ENCODE data around the gene PNMA8B. TPM values are rescaled to one million over a fixed set of nuclear protein-coding genes. Genes with fewer than 3 reads are reported as not detected.
A peak's percentile ranks its signal among the peaks of the same experiment; 100 is the strongest.

PNMA8B gene
- 0.63 and 0.92 TPM in 2 replicates for polyA plus RNA-seq (2012; rRNA removed)
- 0.39 and 0.66 TPM in 2 replicates for polyA plus RNA-seq (2012; cell fraction: cytosol; rRNA removed)
- 0.66 and 0.74 TPM in 2 replicates for polyA plus RNA-seq (2012; cell fraction: nucleus; rRNA removed)

GRCh38 chr19:46495786-46496099 is at the start of gene PNMA8B:
PNMA8B (minus strand) TSS chr19:46495867; CDS start chr19:46495465, 402 bp downstream.
- H3K4me3 ChIP-seq (ENCODE audit: low read depth in 2 of 2, low read length in 1 of 2): peak within 1 kb of the TSS; percentile 57 to 59
- H2AFZ ChIP-seq (ENCODE audit: low read depth): peak within 1 kb of the TSS; percentile 54; the same call in 1 of the 2 replicates

More at GRCh38 chr19:46495786-46496099, at the start of gene PNMA8B:
- Histone ChIP-seq H3K79me2 (ENCODE audit: insufficient read depth) (no peaks in the 10 kb centered on the region), H3K9me2 (no peaks in the 10 kb centered on the region), H3K36me3 (replicated peaks in 1 of 2; ENCODE audit: control insufficient read depth in 1 of 2, insufficient read depth in 2 of 2, low read length in 1 of 2) (no peaks in the 10 kb centered on the region), H3K27me3 (ENCODE audit: insufficient read depth) (no peaks in the 10 kb centered on the region), H3K9me3 (no peaks in the 10 kb centered on the region), H3K9ac (peak within 1 kb of the TSS; percentile 53; the same call in 1 of the 2 replicates), H3K4me1 (ENCODE audit: control insufficient read depth in 1 of 2, insufficient read depth in 2 of 2, low read depth in 1 of 2, low read length in 1 of 2) (peaks cover 0 to 16% of the 10 kb centered on the region in 2 experiments; a peak in 1 of 4 replicates), H3K4me2 (peak within 1 kb of the TSS; percentile 83), H3F3A (replicated peaks; ENCODE audit: insufficient read depth) (no peaks in the 10 kb centered on the region), H3K27ac (ENCODE audit: low read depth in 2 of 2, low read length in 1 of 2) (peak within 1 kb of the TSS in 1 of 2 experiments; percentile 59; a peak in 1 of 4 replicates), H4K20me1 (ENCODE audit: insufficient read depth) (no peaks in the 10 kb centered on the region)
- POLR2A ChIA-PET: no interaction called here
- peak; percentile 99 for DNase-seq
- CTCF ChIA-PET: interaction anchor here (0.8 to 4.5 kb wide), 5 partner anchors 11 to 100 kb away, joined by 3 to 23 read pairs (median 11); no protein-coding TSS in a partner anchor
- WGBS (ENCODE audit: low lambda C conversion rate): 19% methylated on average over 4 of the region's 29 CpGs
- no peak for TF ChIP-seq USF2 (IDR thresholded peaks at IDR 0.05; ENCODE audit: borderline replicate concordance, low read depth, low read length)
- peak; percentile 66 for TF ChIP-seq POLR2AphosphoS5 (IDR thresholded peaks at IDR 0.05; ENCODE audit: low read depth, low read length)
- no peak for TF ChIP-seq IRF3 (IDR thresholded peaks at IDR 0.05; ENCODE audit: low read depth, low read length)
- TF ChIP-seq JUND (IDR thresholded peaks at IDR 0.05): no peak
- peak; percentile 33; the same call in 1 of the 2 replicates for TF ChIP-seq MXI1 (IDR thresholded peaks at IDR 0.05; ENCODE audit: low read depth, low read length)
- no peak for TF ChIP-seq MAX (IDR thresholded peaks at IDR 0.05; ENCODE audit: low read depth)
- TF ChIP-seq USF1 (IDR thresholded peaks at IDR 0.05; ENCODE audit: borderline replicate concordance, low read depth): no peak
- TF ChIP-seq MEF2A (IDR thresholded peaks at IDR 0.05; ENCODE audit: borderline replicate concordance, low read depth): no peak
- no peak; the same call in 1 of the 2 replicates for TF ChIP-seq RFX5 (IDR thresholded peaks at IDR 0.05; ENCODE audit: low read length)
- TF ChIP-seq ELF1 (IDR thresholded peaks at IDR 0.05): no peak
- TF ChIP-seq NRF1 (IDR thresholded peaks at IDR 0.05; ENCODE audit: low read depth, low read length): peak; percentile 91
- TF ChIP-seq YY1 (IDR thresholded peaks at IDR 0.05; ENCODE audit: low read depth): no peak
- TF ChIP-seq SIN3A (IDR thresholded peaks at IDR 0.05; ENCODE audit: borderline replicate concordance, low read depth, low read length): no peak
- TF ChIP-seq RAD21 (IDR thresholded peaks at IDR 0.05; ENCODE audit: low read length): no peak
- no peak for TF ChIP-seq TEAD4 (IDR thresholded peaks at IDR 0.05; ENCODE audit: borderline replicate concordance, insufficient read depth)
- no peak for TF ChIP-seq REST (IDR thresholded peaks at IDR 0.05; ENCODE audit: low read depth, low read length)
- TF ChIP-seq FOXM1 (IDR thresholded peaks at IDR 0.05; ENCODE audit: low read depth): no peak
- no peak for TF ChIP-seq FOSL2 (IDR thresholded peaks at IDR 0.05; ENCODE audit: borderline replicate concordance, low read depth)
- TF ChIP-seq EZH2phosphoT487 (IDR thresholded peaks at IDR 0.05; ENCODE audit: borderline replicate concordance, low read depth): no peak
